Prostate gland (tissue), 2 donors: ENCODE data around the gene SEL1L3.

Source experiments
- CTCF ChIP-seq, 4 experiments: fragments of 200-600 bp in 2 of 4; fragments of 450-650 bp in 2 of 4; sonication (generic) in 2 of 4; IDR thresholded peaks; 1 replicate in 3 of 4; 2 replicates in 1 of 4; pipeline ENCODE4 v1.5.1; 2016 to 2019; ENCODE audit warnings: antibody characterized with exemption in 4 of 4, mild to moderate bottlenecking in 2 of 4, moderate library complexity in 2 of 4
- POLR2A ChIP-seq: fragments of 450-650 bp; IDR thresholded peaks from one replicate; pipeline ENCODE4 v1.6.1; 2016; ENCODE audit warnings: antibody characterized with exemption, mild to moderate bottlenecking

GRCh38 chr4:25873632-25874129 lies 10.9 kb upstream of the SEL1L3 start:
- TF ChIP-seq POLR2A, result no peak
- TF ChIP-seq CTCF (IDR thresholded peaks at IDR 0.05), result no peak
